ENCODE results near the gene POLR1B.

GRCh38 chr2:112534826-112535225 lies 7.4 kb upstream of the POLR1B start:
- TF ChIP-seq CTCF (IDR thresholded peaks at IDR 0.05) (no peak), EZH2 (IDR thresholded peaks at IDR 0.05) (no peak)
